Fibroblast of mammary gland (primary cell): Measurements from ENCODE around the gene ALDH9A1.

ENCODE experiments used
- DNase-seq: peaks from one replicate; pipeline ENCODE4 v3.0.0-alpha.2; 2010; ENCODE audit warnings: low read depth
- H3K4me3 ChIP-seq: 2 replicates; pipeline ENCODE4 v1.5.1; 2011; ENCODE audit warnings: low read depth, mild to moderate bottlenecking, low read length, moderate library complexity; ENCODE audit not compliant: control insufficient read depth
- CTCF ChIP-seq: conservative IDR thresholded peaks from 2 replicates; pipeline ENCODE4 v1.5.1; 2011; ENCODE audit warnings: low read depth, low read length, inconsistent platforms; ENCODE audit not compliant: control insufficient read depth, insufficient read depth

The ALDH9A1 gene

GRCh38 chr1:165699577-165699976 is 1.2 kb upstream of the ALDH9A1 start:
- DNase-seq, result no peak
- no peak for TF ChIP-seq CTCF
- H3K4me3 ChIP-seq, result no peak overlapping the region

- TF ChIP-seq CTCF, result no peak
- DNase-seq, result no peak
- peak overlapping the region; percentile 99 for H3K4me3 ChIP-seq
Observed at GRCh38 chr1:165698761-165699052, 345 bp upstream of the ALDH9A1 start.

- peak overlapping the region; percentile 99 for H3K4me3 ChIP-seq
- no peak for DNase-seq
- TF ChIP-seq CTCF, result no peak
Observed at GRCh38 chr1:165697491-165697880, 876 bp downstream of the ALDH9A1 start.

GRCh38 chr1:165696625-165697100 is 1.7 kb downstream of the ALDH9A1 start:
- TF ChIP-seq CTCF, result no peak
- H3K4me3 ChIP-seq, result peak overlapping the region; percentile 99
- peak; percentile 94 for DNase-seq

- no peak for TF ChIP-seq CTCF
- H3K4me3 ChIP-seq, result no peak overlapping the region
- DNase-seq, result peak; percentile 35
Observed at GRCh38 chr1:165695031-165695430, 3.3 kb downstream of the ALDH9A1 start.

- no peak for DNase-seq
- no peak for TF ChIP-seq CTCF
Observed at GRCh38 chr1:165688046-165688445, 10.3 kb downstream of the ALDH9A1 start.

GRCh38 chr1:165686971-165687433 is 11.4 kb downstream of the ALDH9A1 start:
- no peak for TF ChIP-seq CTCF
- H3K4me3 ChIP-seq, result no peak overlapping the region
- no peak for DNase-seq

More at GRCh38 chr1:165688046-165688445, 10.3 kb downstream of the ALDH9A1 start:
- no peak overlapping the region for H3K4me3 ChIP-seq
